GM12892 (cell line): ENCODE data around the gene SLC38A3.

ENCODE experiments used
- POLR2AphosphoS5 ChIP-seq: IDR thresholded peaks from 2 replicates; pipeline ENCODE4 v1.6.1; 2011; ENCODE audit warnings: low read depth, low read length, control low read depth
- TAF1 ChIP-seq: IDR thresholded peaks from 2 replicates; pipeline ENCODE4 v1.6.1; 2011; ENCODE audit warnings: low read depth, mild to moderate bottlenecking, control low read depth, low read length, borderline replicate concordance

GRCh38 chr3:50177346-50177745 is 27.7 kb upstream of the SLC38A3 start:
- no peak for TF ChIP-seq POLR2AphosphoS5
- TF ChIP-seq TAF1 = no peak
